Measurements from ENCODE around the gene SEMG2. TPM values are rescaled to one million over a fixed set of nuclear protein-coding genes. Genes with fewer than 3 reads are reported as not detected.

The SEMG2 gene
- total and polyA plus RNA-seq, 2 of the 13 experiments (the other 11 are each of a cell fraction or from before 2014, with no cell fraction given) = not detected

- TF ChIP-seq, protein P1, sequence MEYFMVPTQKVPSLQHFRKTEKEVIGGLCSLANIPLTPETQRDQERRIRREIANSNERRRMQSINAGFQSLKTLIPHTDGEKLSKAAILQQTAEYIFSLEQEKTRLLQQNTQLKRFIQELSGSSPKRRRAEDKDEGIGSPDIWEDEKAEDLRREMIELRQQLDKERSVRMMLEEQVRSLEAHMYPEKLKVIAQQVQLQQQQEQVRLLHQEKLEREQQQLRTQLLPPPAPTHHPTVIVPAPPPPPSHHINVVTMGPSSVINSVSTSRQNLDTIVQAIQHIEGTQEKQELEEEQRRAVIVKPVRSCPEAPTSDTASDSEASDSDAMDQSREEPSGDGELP (IDR thresholded peaks at IDR 0.05; ENCODE audit: borderline replicate concordance, low read depth) = peak; percentile 60; the same call in 1 of the 2 replicates
- TF ChIP-seq ZNF768 (CRISPR knock-in tag; IDR thresholded peaks at IDR 0.05) (peak; percentile 39; the same call in 1 of the 2 replicates), FOXO1 (CRISPR knock-in tag; IDR thresholded peaks at IDR 0.05) (no peak), PHF20 (CRISPR knock-in tag; IDR thresholded peaks at IDR 0.05) (no peak), KLF6 (CRISPR knock-in tag; IDR thresholded peaks at IDR 0.05) (no peak), NR2C2 (CRISPR knock-in tag; IDR thresholded peaks at IDR 0.05; ENCODE audit: borderline replicate concordance) (peak; percentile 96), ATM (IDR thresholded peaks at IDR 0.05; ENCODE audit: borderline replicate concordance) (no peak), KLF12 (CRISPR knock-in tag; IDR thresholded peaks at IDR 0.05; ENCODE audit: borderline replicate concordance) (no peak), REPIN1 (CRISPR knock-in tag; IDR thresholded peaks at IDR 0.05; ENCODE audit: borderline replicate concordance, low read depth) (no peak), FOXM1 (CRISPR knock-in tag; IDR thresholded peaks at IDR 0.05) (no peak), ZNF124 (CRISPR knock-in tag; IDR thresholded peaks at IDR 0.05) (no peak), ETV6 (CRISPR knock-in tag; conservative IDR thresholded peaks at IDR 0.05) (no peak), ZNF333 (CRISPR knock-in tag; IDR thresholded peaks at IDR 0.05; ENCODE audit: borderline replicate concordance) (no peak), HOXA3 (CRISPR knock-in tag; IDR thresholded peaks at IDR 0.05) (peak; percentile 23; the same call in 1 of the 2 replicates), IKZF1 (IDR thresholded peaks at IDR 0.05) (no peak), ZNF3 (CRISPR knock-in tag; IDR thresholded peaks at IDR 0.05) (no peak), ZNF574 (CRISPR knock-in tag; IDR thresholded peaks at IDR 0.05) (peak; percentile 66), THAP7 (CRISPR knock-in tag; IDR thresholded peaks at IDR 0.05) (0 out of 2 replicates have a peak, but pooled peaks have one; percentile 67), HNF4A (CRISPR knock-in tag; IDR thresholded peaks at IDR 0.05) (0 out of 2 replicates have a peak, but pooled peaks have one; percentile 13), ZBTB34 (CRISPR knock-in tag; IDR thresholded peaks at IDR 0.05) (no peak), TSC22D2 (CRISPR knock-in tag; IDR thresholded peaks at IDR 0.05; ENCODE audit: borderline replicate concordance) (no peak), ZNF891 (CRISPR knock-in tag; IDR thresholded peaks at IDR 0.05) (0 out of 2 replicates have a peak, but pooled peaks have one; percentile 33), ZKSCAN8 (CRISPR knock-in tag; IDR thresholded peaks at IDR 0.05; ENCODE audit: borderline replicate concordance) (no peak), TEAD2 (CRISPR knock-in tag; IDR thresholded peaks at IDR 0.05) (0 out of 2 replicates have a peak, but pooled peaks have one; percentile 42), FOXK2 (IDR thresholded peaks at IDR 0.05) (no peak), ZSCAN20 (CRISPR knock-in tag; IDR thresholded peaks at IDR 0.05; ENCODE audit: borderline replicate concordance) (0 out of 2 replicates have a peak, but pooled peaks have one; percentile 47)
Measured at GRCh38 chr20:45229264-45230056, 8.3 kb downstream of the SEMG2 start (continued).
